ENCODE results near the gene SPAG6.
A peak's percentile ranks its signal among the peaks of the same experiment; 100 is the strongest.

SPAG6 gene

DNA sequence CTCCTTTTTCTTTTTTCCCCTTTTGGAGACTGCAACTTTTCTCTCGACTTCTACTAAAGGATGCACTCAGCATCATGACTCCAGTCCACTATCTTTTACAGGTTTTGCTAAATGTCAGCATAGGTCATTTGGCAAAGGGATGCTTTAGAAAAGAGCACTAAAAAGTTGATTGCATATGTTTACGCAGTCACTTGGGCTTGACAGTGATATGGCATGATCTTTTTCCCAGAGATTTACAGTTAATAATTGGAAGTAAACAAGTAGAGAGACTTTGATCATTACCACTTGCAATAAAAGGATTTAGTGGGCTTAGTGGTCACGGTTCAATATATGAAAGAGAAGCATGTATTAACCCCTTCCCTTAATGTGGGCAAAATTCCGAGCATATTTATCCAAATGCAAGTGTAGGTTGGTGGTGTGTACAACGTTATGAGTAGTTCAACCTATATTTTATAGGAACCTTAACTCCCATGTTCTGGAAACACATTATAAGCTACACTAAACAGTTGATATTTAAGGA, 22.6 kb upstream of the SPAG6 start:
- DNase-seq = no peak

DNA sequence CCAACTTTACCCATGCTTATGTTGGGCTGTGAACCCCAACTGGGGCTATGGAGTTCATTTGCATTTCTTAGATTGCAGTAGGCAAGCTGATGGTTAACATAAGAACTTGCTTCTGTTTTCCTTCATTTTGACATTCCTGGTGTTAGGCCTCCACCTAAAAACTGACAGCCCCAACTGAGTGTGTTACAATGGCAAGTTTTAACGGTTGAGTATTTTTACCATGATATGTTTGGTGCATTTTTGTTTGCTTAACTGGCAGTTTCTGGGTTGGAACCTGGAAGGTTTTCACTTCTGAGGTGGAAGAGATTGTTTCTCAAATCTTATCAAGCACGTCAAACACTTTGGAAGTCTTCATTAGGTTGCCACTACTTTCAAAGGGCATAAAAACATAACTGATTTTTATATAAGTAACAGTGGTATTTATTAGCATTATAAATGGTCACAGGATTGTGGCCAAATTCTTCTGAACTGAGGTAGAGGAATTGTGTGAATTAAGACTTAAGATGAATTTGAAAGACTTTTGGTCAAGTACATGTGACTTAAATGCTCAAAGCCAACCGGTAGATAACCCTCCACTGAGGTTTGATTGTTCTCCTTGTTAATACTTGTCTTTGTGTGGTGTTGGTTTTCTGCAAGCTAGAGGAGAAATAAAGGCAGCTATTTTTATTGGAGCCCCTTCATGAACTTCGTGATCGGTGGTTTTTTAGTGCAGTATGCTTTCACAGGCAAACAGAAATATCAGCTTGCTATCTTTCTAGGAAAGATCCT, 21.6 kb upstream of the SPAG6 start:
- DNase-seq = no peak

DNA sequence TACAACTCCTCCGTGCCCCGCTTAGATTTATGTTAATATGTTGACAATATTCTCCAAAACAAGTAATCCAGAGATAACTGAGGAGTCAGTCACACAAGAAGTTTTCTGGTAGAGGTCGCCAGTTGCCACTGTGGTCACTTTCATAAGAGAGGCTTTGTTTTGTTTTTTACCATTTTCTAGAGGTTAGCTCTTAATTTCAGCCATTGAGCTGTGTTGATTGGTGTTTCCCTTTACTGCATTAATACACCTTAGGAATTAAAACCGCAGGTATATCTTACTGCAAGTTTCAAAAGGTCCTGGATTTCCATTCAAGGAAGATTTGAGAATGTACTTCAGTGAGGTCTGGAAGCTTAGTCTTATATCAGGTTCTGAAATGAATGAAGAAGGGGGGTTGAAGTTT, 20.9 kb upstream of the SPAG6 start:
- no peak for DNase-seq

DNA sequence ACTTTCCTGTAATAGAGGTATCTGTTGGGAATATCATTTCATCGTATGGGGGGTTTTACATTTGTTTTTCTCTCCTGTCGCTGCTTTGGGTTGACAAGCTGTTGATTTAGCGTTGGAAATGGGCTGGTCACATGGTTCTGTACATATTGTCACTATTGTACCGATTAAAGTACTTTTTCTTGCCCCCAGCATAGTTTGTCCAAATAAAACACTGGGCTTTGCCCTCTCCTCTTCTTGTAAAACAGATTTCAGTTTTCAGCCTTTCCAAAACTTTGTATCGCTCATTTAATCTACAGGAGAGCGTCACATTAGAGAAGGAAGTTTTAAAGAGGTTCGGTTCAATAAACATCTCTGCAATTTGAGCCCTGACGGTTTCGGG, 20.4 kb upstream of the SPAG6 start:
- no peak for DNase-seq

DNA sequence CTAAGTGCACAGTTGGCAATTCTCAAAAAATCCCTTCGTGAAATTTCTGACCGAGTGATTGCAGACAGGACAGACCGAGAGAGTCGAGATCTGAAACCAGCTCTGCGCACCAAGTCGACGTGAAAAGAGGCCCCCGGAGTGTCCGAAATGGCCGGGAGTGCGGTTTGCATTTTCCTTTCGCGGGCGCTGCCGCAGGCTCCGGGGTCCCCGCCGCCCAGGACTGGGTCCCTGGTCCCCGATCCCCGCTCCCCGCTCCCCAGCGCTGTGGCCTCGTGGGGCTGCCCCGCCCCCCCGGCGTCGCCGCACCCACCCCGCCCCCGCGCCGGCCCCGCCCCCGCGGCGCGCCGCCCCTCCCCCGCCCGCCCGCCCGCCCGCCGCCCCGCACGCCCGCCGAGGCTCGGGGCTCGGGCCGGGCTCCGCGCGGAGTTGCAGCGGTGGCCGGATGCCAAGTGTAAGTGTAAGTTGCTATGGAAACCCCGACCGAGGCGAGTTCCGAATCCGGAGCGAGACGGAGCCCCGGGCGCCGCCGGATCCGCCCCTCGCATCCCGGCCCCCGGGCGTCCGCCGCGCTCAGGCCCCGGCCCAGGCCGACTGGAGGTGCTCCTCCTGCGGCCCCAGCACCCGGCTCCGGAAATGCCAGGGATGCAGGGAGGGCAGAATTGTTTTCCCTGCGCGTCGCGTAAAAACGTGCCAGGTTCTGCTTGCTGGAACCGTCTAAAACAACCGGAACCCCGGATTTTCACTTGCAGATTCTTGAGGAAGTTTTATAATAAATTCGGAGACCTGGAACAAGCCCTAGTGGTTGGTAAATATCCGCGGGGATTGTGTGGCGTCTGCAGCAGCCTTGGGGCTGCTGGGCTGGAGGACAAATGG, 19.8 kb upstream of the SPAG6 start:
- DNase-seq = peak in 1 of 2 experiments; percentile 27

DNA sequence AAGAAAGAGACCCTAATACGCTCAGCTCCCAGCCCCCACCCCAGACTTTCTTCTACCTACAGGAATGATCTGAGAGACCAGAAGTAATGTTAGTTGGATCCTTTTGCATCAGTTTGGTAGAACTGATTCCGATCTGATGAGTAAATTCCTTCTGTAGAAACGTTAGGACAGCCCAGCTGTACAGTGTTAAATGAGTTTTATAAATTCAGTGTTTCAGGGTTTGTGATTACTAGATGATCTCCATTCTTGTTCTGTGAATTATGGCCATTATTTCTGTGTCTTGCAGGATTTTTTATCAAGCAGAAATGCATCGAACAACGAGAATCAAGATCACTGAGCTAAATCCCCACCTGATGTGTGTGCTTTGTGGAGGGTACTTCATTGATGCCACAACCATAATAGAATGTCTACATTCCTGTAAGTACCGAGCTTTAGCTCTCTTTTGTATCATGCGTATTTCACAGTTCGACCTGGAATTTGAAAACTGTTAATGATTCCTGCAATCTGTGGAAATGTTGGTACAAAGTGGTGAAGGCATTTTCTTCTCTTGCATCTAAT, 19.1 kb upstream of the SPAG6 start:
- no peak for DNase-seq

DNA sequence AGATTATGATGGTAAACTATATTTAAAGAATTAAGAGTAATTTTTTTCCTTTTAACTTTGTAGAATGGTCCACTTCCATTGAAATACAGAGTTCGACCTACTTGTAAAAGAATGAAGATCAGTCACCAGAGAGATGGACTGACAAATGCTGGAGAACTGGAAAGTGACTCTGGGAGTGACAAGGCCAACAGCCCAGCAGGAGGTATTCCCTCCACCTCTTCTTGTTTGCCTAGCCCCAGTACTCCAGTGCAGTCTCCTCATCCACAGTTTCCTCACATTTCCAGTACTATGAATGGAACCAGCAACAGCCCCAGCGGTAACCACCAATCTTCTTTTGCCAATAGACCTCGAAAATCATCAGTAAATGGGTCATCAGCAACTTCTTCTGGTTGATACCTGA, 16.1 kb upstream of the SPAG6 start:
- DNase-seq = no peak

DNA sequence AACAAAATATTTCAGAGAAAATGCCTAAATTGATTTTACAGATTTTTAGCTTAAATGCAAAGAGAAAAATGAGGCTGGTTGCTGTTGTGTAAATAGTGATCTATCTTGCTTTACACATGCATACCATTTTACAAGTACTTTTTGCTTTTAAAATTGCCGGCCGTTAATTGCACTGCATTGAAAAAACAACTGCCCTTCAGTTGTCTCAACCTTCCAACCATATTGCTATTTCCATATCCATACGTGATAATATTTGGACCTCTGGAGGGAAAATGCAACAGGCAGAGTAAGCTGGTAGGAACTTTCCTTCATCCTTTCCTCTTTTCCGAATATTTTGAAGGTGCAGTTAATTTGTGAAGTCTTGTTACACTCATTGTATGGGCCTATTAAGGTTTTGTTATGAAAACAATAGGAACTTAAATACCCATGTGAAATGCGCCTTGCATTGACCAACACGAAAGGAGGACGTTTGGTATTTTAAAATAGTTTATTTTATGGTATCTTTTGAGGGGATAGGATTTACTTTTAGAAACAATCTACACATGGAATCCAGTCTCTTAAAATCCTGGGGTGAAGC, 13.1 kb upstream of the SPAG6 start:
- no peak for DNase-seq

DNA sequence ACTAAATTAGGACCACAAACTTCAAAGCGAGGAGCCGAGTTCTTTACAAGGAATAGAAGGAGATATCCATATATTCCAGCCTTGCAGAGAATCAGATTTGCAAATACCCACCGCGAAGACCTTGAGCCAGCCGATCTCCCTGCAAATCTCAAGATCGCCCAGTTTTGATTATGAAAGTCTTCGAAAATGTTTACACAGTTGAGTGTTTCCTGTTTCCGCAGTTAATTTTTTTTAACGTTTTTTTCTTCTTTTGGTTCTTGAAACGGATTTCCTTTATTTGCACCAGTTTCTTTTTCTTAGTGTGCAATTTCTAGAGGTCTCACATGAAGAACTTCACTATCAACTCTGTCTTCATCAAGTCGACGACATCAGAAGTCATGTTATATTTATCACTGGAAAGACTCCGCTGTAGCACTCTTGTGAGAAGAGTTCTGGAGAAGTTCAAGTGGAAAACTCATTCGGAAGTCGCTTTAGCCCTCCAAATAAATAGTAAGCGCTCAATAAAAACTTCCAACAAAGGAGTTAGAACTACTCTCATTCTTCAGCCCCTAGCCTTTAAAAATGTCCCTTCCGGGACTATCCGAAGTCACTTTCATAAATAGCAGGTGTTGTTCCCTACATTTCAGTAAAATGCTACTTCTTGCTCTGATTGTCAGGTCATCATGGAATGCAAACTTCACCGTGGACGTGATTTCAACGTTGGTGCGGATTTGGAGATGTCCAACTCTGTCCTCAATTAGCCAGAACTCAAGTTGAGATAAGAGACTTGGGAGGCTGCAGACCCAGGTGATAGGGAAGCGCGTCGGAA, 11.9 kb upstream of the SPAG6 start:
- DNase-seq = no peak

DNA sequence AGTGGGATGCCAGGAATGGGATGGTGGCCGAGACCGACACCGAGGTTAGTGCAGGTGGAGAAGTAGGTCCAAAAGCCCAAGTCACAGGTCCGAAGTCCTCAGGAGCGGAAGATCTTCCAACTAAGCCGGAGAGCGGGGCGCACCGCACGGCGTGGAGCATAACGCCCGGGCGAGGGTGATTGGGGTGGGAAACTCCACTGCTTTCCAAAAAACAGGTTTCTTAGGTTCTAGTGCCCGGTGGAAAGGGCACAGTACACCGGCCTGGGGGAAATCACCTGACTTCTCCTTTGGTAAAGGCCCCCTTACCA, 11.4 kb upstream of the SPAG6 start:
- DNase-seq = no peak

DNA sequence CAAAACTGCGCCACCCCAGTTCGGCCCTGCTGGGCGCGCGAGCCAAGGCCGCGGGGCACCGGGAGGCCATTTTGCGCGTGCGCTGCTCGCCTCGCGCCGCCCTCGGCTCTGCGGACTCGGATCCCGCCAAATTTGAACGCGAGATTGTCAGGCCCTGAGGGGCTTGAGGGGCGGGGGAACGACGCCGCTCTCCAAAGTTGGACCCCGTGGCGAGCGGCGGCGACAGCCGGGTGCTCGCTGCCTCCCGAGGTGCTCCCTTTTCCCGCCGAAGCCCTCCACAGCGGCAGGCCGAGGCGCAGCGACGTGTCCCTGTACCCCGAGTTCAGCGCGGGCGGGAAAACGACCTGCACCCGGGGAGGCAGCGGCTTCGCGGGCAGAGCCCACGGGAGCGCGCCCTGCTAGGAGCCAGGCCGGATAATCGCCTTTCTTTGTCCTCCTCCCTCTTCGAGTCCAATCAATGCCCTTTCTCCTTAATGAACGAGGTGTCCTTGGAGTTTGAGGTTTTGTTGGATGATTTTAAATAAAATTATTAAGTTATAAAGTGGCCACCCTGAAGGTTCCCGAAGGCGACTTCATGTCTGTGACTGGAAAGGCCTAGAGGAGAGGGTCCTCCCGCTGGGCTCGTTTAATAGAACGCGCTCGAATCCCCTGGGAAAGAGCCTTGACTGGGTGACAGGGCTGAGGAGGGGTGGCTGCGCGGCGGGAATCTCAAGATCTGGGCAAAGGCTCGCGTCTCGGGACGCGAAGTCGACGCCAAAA, 10.7 kb upstream of the SPAG6 start:
- DNase-seq = no peak

DNA sequence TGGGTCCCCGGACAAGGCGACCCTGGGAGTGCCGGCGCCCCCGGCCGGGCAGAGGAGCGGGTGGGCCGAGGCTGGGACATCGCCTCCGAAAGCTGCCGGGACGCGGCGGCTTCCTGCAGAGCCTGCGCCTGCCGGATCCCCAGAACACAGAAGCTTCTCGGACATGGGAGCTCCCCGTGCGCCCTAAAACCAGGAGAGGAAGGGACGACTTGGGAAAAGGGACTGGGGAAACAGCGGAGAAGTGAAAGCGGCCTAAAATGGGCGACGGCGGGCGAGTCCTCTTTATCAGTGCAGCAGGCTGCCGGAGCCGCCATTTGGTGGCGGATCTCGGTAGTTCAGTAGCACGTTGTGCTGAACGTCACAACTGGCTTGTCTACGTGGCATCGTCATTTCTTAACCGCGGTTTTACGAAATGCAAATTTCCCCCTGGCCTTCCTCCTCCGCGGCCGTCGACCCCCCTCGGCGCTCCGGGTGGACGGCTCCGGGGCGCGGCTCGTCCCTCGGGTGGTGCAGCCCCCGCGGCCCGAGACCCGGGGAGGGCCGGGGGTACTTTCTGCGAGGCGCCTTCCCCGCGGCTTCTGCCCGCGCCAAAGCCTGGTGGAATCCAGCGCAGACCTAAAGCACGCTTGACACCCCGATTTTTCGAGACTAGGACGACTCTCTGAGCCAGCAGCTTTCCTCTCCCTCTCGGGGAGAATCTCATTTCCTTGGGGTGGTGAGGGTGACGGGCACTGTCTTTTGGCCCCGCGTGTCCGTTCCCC, 9.9 kb upstream of the SPAG6 start:
- no peak for DNase-seq

DNA sequence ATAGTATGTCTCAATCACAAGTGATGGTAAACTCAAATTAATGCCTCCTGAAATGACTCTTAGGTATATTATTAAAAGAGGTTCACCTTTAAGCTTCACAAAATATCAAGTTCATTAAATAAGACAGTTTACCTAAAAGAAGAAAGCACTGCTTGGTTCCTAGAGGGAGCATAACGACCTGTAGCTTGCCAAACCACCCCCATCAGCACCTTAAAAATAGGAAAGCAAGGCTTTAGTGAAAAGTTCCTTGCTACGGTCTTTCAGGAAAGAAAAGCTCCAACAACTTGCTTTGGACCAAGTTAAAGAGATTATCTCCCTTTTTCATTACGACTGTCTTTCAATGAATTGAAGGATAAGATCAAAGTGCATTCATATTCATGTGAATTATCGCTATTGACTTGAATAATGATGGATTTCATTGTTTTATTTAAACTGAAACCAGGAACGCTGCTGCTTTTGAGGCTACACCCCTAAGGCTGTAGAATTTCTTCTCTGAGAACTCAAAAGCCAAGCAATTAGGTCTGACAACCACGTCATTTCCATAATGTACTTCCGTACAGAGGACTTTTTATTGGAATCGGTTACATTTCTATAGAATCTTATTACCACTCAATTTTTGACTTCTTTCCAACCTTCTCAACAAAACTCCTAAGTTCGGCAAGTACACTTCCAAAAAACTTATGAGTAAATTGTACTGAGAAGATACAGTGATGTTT, 7.0 kb upstream of the SPAG6 start:
- no peak for DNase-seq

DNA sequence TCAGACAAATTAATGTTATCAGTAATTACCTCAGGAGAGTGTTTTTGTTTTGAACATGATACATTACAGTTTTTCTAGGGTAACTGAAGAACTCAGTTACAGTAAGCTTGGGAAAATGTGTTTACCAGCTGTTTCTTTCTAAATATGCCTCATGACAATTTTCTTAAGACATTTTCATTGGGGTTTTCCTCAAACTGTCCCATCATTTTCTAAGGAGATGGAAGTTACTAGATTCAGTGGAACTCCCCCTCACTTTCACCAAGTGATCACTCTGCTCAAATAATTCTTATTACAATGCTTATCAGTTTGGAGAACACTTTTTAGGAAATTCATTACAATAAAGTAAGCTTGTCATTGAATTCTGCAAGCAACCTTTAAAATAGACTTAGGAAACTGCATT, 6.4 kb upstream of the SPAG6 start:
- DNase-seq = no peak

DNA sequence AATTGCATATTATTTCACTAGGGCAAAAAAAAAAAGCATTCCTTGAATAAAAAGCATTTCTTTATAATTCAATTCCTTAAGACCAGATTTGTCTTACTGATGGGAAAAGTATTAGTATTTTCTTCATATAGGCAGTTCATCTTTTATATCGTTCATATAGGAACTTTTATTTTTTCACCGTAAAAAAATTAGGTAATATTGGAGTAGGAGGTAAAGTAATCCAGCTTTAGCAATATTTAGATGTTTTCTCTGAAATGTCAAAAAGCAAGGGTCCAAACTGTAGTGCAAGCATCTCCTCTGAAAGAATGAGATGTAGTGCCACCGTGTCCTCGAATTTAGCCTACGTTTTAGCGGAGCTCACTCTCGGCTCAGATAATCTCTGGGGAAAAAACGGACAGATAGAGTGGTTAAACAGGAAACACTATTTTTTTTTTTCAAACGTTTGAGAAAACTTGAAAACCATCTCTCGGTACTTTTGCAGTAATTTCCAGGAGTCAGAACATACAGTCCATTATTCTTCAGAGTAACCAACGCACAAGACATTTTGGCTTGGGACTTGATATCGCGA, 5.5 kb upstream of the SPAG6 start:
- no peak for DNase-seq

DNA sequence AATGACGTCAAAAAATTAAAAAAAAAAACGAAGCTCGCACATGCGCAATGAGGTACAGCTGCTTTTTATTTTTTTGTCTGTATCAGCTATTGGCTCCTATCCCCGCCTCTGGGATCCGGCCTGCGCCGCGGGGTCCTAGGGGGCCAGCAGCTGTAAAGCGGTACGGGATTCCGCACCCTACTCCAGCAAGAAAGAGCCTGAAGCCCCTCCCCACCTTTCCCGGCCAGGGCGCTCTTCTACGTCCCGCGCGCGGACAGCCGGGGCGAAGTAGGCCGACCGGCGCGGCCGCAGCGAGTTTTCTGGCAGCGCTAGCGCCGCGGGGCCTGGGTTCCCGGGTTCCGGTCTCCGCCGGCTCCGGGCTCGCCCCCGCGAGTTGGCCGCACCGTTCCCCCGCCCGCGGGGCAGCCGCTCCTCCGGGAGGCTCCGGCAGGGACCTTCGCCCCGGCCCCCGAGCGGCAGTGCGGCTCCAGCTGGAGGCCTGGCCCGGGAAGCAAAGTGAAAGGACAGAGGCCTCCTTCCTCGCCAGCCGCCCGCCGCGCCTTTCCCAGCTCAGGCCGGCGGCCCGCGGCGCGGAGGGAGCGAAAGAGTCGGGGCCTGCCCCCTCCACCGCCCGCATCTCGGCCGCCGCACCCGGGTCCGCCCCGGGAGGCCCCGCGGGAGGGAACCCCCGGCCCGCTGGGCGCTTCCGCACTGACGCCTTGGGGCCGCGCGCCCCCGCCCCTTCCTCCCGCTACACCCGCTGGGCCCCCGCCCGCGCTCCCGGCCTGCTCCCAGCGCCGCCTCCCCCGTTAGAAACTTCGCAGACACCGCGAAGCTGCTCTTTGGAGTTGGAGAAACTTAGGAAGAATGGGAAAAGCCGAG, 4.7 kb upstream of the SPAG6 start:
- DNase-seq = peak in 1 of 2 experiments; percentile 49

DNA sequence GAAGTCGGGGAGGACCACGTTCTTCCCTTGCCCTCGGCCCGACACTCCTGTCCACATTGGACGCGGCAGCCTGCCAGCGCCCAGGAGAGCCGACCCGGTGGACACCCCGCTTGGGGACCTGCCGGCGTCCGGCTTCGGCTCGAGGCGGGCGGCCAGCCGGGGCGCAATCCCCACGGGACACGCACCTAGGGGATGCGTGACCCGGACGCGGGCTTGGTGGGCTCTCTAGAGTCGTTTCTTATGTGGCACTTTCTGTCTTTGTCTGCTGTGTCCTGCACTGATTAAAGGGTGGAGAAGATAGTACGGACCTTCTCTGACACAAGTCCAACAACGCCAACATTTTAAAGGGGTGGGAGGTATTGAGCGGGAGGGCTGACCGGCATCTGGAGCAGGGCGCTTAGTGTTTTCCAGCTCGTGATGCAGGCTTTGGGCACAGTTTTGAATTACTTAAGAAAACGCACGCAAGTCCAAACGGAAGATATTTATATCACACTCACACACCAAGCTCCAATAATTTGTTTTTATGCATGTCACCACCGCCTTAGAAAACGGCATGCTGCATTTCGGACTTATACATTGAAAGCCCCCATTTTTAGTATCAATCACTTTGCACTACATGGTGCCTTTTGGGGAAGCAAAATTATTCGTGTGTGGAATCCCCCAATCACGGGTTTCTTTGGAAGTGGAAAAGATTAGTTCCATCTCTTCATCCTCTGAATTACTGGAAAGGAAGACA, 3.9 kb upstream of the SPAG6 start:
- no peak for DNase-seq

DNA sequence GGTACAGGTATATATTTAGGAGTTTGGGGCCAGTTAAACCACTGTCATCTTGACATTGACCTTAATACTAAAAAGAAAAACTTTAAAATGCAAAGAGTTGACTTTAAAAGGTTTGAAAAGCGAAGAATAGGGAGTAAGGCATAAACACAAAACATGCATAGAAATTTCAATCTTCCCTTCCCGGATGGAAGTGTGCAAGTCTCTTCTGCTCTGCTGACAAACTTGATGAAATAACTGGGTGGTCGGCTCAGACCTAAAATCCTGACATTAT, 3.4 kb upstream of the SPAG6 start:
- DNase-seq = no peak

DNA sequence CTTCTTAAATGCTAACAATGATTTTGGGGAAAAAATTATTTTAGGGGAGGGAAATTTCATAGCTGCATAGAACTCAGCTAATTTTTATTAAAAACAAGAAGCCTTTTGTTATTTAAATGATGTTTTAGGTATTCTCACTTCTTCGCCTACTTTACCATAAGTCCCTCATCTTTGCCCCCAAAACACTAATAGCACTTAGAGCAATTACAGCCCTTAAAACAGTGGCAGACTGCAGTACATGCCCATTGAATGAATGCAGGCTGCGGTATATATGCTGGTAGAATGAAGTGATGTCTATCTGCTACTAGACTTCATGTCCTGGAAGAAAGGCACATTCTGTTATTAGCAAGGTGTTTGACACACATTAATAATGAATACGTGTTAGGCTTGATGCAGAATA, 2.9 kb upstream of the SPAG6 start:
- DNase-seq = no peak
